Smooth muscle cell of the umbilical artery (primary cell): ENCODE results near the gene PPP2R1B. TPM values are rescaled to one million over a fixed set of nuclear protein-coding genes. Genes with fewer than 3 reads are reported as not detected.

Experiments used
- total RNA-seq: library from RNA; depleted of rRNA; stranded (reverse); fragments of >200 nt; gene quantifications from 2 replicates; pipeline ENCODE4 v1.2.3, GENCODE V29; 2014

Gene PPP2R1B
- total RNA-seq = 29.7 and 40.3 TPM in 2 replicates

GRCh38 chr11:111765984-111766833 is at the start of gene PPP2R1B:
TSS of gene PPP2R1B (minus strand) at chr11:111766389. CDS start at chr11:111766361, 28 bp downstream.

Other genes starting within 250 kb of the PPP2R1B start
- gene LAYN, start 225.7 kb downstream of the PPP2R1B start, total RNA-seq = 34.4 and 42.8 TPM in 2 replicates
- gene SIK2, start 163.9 kb downstream of the PPP2R1B start, total RNA-seq = 8.6 and 8.9 TPM in 2 replicates
- gene ALG9, start 105.2 kb upstream of the PPP2R1B start, total RNA-seq = 32.8 and 40.4 TPM in 2 replicates
- 2.6 and 2.7 TPM in 2 replicates for gene FDXACB1, start 112.8 kb upstream of the PPP2R1B start, total RNA-seq
- gene CFAP68, start 113.2 kb upstream of the PPP2R1B start, total RNA-seq = 8.1 and 8.6 TPM in 2 replicates
- 3.0 and 6.0 TPM in 2 replicates for gene CRYAB, start 145.4 kb upstream of the PPP2R1B start, total RNA-seq
- under 0.01 and 0.14 TPM in 2 replicates for gene HSPB2, start 146.3 kb upstream of the PPP2R1B start, total RNA-seq
- gene C11orf52, start 152.5 kb upstream of the PPP2R1B start, total RNA-seq = not detected in 2 replicates
- gene DIXDC1, start 171.0 kb upstream of the PPP2R1B start, total RNA-seq = 13.7 and 16.3 TPM in 2 replicates